Placental pericyte (primary cell): ENCODE measurements around the gene DMAC1. TPM values are rescaled to one million over a fixed set of nuclear protein-coding genes. Genes with fewer than 3 reads are reported as not detected.

Source experiments
- total RNA-seq: library from RNA; depleted of rRNA; stranded (reverse); fragments of >200 nt; gene quantifications from 2 replicates; pipeline ENCODE4 v1.2.3, GENCODE V29; 2012

The DMAC1 gene, protein sequence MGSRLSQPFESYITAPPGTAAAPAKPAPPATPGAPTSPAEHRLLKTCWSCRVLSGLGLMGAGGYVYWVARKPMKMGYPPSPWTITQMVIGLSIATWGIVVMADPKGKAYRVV
- total RNA-seq: 4.4 and 9.0 TPM in 2 replicates

DNA sequence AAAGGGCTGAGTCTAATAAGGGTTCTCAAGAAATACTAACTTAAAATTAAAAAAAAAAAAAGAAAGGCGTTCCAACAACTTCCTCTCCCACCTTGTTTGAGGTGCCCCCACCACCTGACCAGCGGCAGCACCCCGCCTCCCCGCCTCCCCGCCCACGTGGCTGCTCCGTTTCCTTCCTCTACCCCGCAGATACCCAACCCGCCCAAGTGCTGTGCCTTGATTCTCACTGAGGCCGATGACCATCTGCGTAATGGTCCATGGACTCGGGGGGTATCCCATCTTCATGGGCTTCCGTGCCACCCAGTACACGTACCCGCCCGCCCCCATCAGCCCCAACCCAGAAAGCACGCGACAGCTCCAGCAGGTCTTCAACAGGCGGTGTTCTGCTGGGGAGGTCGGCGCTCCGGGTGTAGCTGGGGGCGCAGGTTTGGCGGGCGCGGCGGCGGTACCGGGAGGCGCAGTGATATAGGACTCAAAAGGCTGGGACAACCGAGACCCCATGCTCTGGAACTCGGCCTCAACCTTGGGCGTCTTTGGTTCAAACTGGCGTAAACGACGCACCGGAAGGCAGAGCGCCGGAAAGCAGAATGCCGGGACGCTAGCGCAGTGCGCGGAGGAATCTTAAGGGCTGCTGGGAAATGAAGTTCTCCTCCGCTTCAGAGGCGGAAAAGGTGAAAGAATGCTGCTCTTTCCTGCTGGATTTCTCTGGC lies at the start of gene DMAC1:
Gene DMAC1, minus strand, starts transcription at position 545 of the 710 bp plus-strand sequence. Its CDS starts 44 bp downstream, at position 501.

